ENCODE measurements around the gene FEZ2. TPM values are rescaled to one million over a fixed set of nuclear protein-coding genes. Genes with fewer than 3 reads are reported as not detected.

Gene FEZ2
- polyA plus RNA-seq, 4 donors = 74.2 to 91.2 (median 87.9) TPM

Other genes starting within 250 kb of the FEZ2 start
- gene CRIM1, start 242.4 kb downstream of the FEZ2 start, polyA plus RNA-seq (ENCODE audit: insufficient read length in 4 of 4) = 100 to 1,000 TPM in 3 of 4 donors, 10 to 100 TPM in 1; 93.5 to 115 (median 103) TPM
- gene VIT, start 98.5 kb upstream of the FEZ2 start, polyA plus RNA-seq (ENCODE audit: insufficient read length in 4 of 4) = under 1 TPM in 2 of 4 donors, not detected in 2; 0.07 to 0.16 TPM

Measured in right renal pelvis (tissue), 4 donors.